Activated naive CD8-positive, alpha-beta T cell treated with anti-CD3 and anti-CD28 coated beads, Interleukin-2, amount 10 ng/mL, durations not matched to agents 7 days and 5 days (primary cell): ENCODE data around the gene GTF3C2. TPM values are rescaled to one million over a fixed set of nuclear protein-coding genes. Genes with fewer than 3 reads are reported as not detected.
"Not testable (repeated sequence)": the region's sequence is repeated elsewhere in the genome, so short reads cannot be mapped to it uniquely, and the experiment has no call there.

Experiments
- ATAC-seq: fragments of 150-1000 bp; cut with Tn5 transposase; one replicate; pipeline ENCODE4 v1.10.0; 2021; ENCODE audit warnings: low read depth, moderate library complexity
- POLR2A ChIA-PET: fragments of 350-600 bp; sonication (Branson Sonifier 250); formaldehyde crosslinking; loops from one replicate; lab custom pipeline; 2021; ENCODE audit warnings: antibody characterized with exemption; lab: Charles Lee
- DNase-seq: peaks from one replicate; pipeline ENCODE4 v3.0.0; 2021
- H3K27ac Mint-ChIP-seq: one replicate; pipeline ENCODE4 v1.8.0; 2022; ENCODE audit warnings: mild to moderate bottlenecking, mixed read lengths
- H3K27me3 Mint-ChIP-seq: one replicate; pipeline ENCODE4 v1.8.0; 2022; ENCODE audit warnings: mild to moderate bottlenecking, moderate library complexity, mixed read lengths
- H3K36me3 Mint-ChIP-seq: one replicate; pipeline ENCODE4 v1.8.0; 2021; ENCODE audit warnings: mild to moderate bottlenecking, mixed read lengths
- H3K4me1 Mint-ChIP-seq: one replicate; pipeline ENCODE4 v1.8.0; 2021; ENCODE audit warnings: mixed read lengths
- H3K4me3 Mint-ChIP-seq: one replicate; pipeline ENCODE4 v1.8.0; 2022; ENCODE audit warnings: mild to moderate bottlenecking, moderate library complexity, mixed read lengths
- H3K9me3 Mint-ChIP-seq: one replicate; pipeline ENCODE4 v1.8.0; 2021; ENCODE audit warnings: mixed read lengths
- total RNA-seq, 2 experiments: library from RNA; stranded (reverse); gene quantifications; one replicate each; pipeline ENCODE4 v1.2.3, GENCODE V29; 2021

The GTF3C2 gene
- total RNA-seq, 2 experiments from 2014 or later, result 66.4 to 70.8 TPM

DNA sequence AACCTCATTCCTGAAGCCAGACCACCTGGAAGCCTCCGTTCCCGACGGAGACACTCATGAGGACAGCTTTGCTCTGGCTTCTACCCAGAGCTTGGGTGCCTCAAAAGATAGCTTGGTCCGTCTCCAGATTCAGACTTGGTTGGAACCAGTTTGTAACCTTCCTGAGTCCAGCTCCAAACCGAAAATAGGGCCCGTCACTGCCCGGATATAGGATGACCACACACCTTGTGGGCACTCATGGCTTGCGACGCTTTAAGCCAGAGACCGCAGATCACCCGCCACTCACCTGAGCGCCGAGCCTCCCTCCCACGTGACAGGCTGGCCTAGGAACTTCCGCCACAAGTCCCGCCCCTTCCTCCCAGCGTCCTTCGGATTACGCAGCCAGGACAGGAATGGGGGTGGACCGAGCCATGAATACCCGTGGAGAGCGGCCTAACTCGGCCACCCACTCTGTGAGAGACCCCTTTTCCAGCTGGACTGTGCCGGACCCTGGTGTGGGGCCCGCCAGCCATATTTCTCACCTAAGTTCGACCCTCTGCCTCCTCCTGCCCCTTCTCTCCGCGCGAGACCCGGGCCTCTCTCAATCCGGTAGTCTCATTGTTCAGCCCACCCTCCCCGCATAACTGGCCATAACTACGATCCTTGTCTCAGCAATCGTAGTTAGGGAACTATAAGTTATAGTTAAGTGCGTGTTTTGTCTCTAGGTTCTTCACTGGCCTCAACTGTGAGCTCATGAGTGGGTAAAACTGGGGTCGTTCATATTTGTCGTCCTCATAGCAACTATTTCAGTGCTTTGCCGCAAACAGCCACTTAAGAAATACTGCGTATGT is 33.6 kb downstream of the GTF3C2 start, which contains the start of gene MPV17:
TSS of gene MPV17 (minus strand) at position 332 of the 830 bp plus-strand sequence. CDS start 580 bp downstream, outside the sequence.
- Mint-ChIP-seq H3K36me3 (peaks cover 15% of the 10 kb centered on the region), H3K27ac (peak within 1 kb of the TSS; percentile 95), H3K4me1 (peaks cover 13% of the 10 kb centered on the region), H3K9me3 (no peaks in the 10 kb centered on the region), H3K4me3 (peak within 1 kb of the TSS; percentile 97), H3K27me3 (no peaks in the 10 kb centered on the region)
- ATAC-seq (peak; percentile 90), DNase-seq (peak; percentile 85)
- POLR2A ChIA-PET, result interaction anchor here (0.5 to 3.0 kb wide), 15 partner anchors 13 to 1101 kb away, joined by 3 to 15 read pairs (median 4); partner anchors contain the start of genes AGBL5, EIF2B4, GTF3C2 and KHK

DNA sequence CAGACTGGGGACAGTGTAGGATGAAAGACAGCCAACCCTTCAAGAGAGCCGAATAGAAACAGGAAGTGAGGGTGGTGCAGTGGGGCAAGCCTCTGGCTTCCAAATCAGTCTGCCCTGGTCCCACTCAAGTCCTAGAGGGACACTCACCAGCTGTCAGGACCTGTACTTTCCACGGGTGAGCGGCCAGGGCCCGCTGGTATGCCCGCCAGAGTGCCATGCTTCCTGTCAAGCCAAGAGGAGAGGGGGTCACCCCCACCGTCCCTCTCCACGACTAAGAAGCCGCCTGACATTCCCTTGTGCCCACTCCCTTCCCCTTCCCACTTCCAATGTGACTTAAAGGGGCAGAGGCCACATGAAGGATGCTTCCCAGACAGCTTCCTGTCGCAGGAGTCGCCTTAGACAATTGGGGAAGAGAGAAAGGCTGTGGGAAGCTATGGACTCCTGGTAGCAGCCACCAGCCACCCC is 34.2 kb downstream of the GTF3C2 start:
- Mint-ChIP-seq H3K27ac (peak overlapping the region; percentile 95), H3K4me3 (peak overlapping the region; percentile 97), H3K36me3 (peaks cover 12% of the 10 kb centered on the region), H3K4me1 (peaks cover 13% of the 10 kb centered on the region), H3K9me3 (no peaks in the 10 kb centered on the region), H3K27me3 (no peaks in the 10 kb centered on the region)
- peak; percentile 40 for ATAC-seq
- POLR2A ChIA-PET, result interaction anchor here (0.5 to 3.0 kb wide), 13 partner anchors 14 to 1101 kb away, joined by 3 to 15 read pairs (median 4); partner anchors contain the start of genes AGBL5, EIF2B4, GTF3C2 and KHK
- peak; percentile 45 for DNase-seq

DNA sequence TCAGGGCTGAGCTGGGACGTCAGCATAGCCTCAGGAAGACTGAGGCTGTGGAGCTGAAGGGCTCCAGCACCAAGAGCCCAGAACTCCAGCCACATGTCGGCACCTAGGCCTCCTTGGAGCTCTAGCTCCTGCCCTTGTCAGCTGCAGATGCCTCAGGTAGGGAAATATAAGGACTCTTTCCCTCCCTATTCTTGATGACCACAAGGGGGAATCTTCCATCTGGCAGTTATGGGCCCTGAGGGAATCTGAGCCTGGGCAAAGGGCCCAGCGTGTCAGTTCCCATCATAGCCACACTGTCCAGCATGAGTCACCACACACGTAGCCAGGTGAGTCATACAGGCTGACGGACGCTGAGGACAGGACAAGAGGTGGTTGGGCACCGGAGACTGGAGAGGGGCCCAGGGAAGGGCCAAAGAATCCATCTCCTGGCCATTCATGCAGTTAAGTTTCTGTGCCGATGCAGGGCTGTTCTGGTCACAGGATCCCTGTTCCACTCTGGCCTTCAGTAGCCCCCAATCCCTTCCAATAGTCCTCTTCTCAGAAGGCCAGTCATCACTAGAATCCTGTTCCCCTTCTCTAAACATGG is 35.5 kb downstream of the GTF3C2 start:
- POLR2A ChIA-PET, result no interaction called here
- Mint-ChIP-seq H3K9me3 (no peaks in the 10 kb centered on the region), H3K27me3 (no peaks in the 10 kb centered on the region), H3K4me3 (no peak overlapping the region), H3K4me1 (peaks cover 13% of the 10 kb centered on the region), H3K36me3 (peaks cover 2% of the 10 kb centered on the region), H3K27ac (peak overlapping the region; percentile 31)
- no peak for ATAC-seq
- no peak for DNase-seq

GRCh38 chr2:27319839-27320238 is 36.7 kb downstream of the GTF3C2 start:
- not testable (repeated sequence) for H3K27me3 Mint-ChIP-seq, H3K4me3 Mint-ChIP-seq, H3K27ac Mint-ChIP-seq, H3K36me3 Mint-ChIP-seq, H3K9me3 Mint-ChIP-seq, DNase-seq, ATAC-seq
- H3K4me1 Mint-ChIP-seq, result peaks cover 13% of the 10 kb centered on the region
- POLR2A ChIA-PET, result interaction anchor here (0.7 kb wide), 1 partner anchor 976 kb away, joined by 3 read pairs; no protein-coding TSS in a partner anchor

- H3K27me3 Mint-ChIP-seq, result no peaks in the 10 kb centered on the region
- H3K36me3 Mint-ChIP-seq, result peaks cover 2% of the 10 kb centered on the region
- POLR2A ChIA-PET, result no interaction called here
- H3K27ac Mint-ChIP-seq, result no peak overlapping the region
- no peak for DNase-seq
- no peak for ATAC-seq
- no peak overlapping the region for H3K4me3 Mint-ChIP-seq
- peaks cover 5% of the 10 kb centered on the region for H3K4me1 Mint-ChIP-seq
- H3K9me3 Mint-ChIP-seq, result no peaks in the 10 kb centered on the region
Observed at GRCh38 chr2:27316655-27317412, 39.7 kb downstream of the GTF3C2 start.

GRCh38 chr2:27315122-27315521 is 41.4 kb downstream of the GTF3C2 start:
- Mint-ChIP-seq H3K36me3 (peaks cover 2% of the 10 kb centered on the region), H3K4me3 (no peak overlapping the region), H3K27me3 (no peaks in the 10 kb centered on the region), H3K9me3 (no peaks in the 10 kb centered on the region), H3K27ac (no peak overlapping the region), H3K4me1 (no peaks in the 10 kb centered on the region)
- POLR2A ChIA-PET, result no interaction called here
- no peak for ATAC-seq
- DNase-seq, result no peak

GRCh38 chr2:27314709-27315108 is 41.9 kb downstream of the GTF3C2 start:
- no peaks in the 10 kb centered on the region for H3K9me3 Mint-ChIP-seq
- H3K4me1 Mint-ChIP-seq, result no peaks in the 10 kb centered on the region
- POLR2A ChIA-PET, result no interaction called here
- ATAC-seq (no peak), DNase-seq (no peak)
- H3K36me3 Mint-ChIP-seq, result peaks cover 3% of the 10 kb centered on the region
- H3K27me3 Mint-ChIP-seq, result no peaks in the 10 kb centered on the region
- no peak overlapping the region for H3K27ac Mint-ChIP-seq
- H3K4me3 Mint-ChIP-seq, result no peak overlapping the region

GRCh38 chr2:27313882-27314645 is 42.5 kb downstream of the GTF3C2 start:
- no peak overlapping the region for H3K4me3 Mint-ChIP-seq
- DNase-seq (no peak), ATAC-seq (no peak)
- no peaks in the 10 kb centered on the region for H3K9me3 Mint-ChIP-seq
- POLR2A ChIA-PET, result interaction anchor here (0.6 kb wide), 1 partner anchor 54 kb away, joined by 3 read pairs; no protein-coding TSS in a partner anchor
- no peaks in the 10 kb centered on the region for H3K4me1 Mint-ChIP-seq
- H3K36me3 Mint-ChIP-seq, result peaks cover 6% of the 10 kb centered on the region
- H3K27ac Mint-ChIP-seq, result no peak overlapping the region
- H3K27me3 Mint-ChIP-seq, result no peaks in the 10 kb centered on the region

DNA sequence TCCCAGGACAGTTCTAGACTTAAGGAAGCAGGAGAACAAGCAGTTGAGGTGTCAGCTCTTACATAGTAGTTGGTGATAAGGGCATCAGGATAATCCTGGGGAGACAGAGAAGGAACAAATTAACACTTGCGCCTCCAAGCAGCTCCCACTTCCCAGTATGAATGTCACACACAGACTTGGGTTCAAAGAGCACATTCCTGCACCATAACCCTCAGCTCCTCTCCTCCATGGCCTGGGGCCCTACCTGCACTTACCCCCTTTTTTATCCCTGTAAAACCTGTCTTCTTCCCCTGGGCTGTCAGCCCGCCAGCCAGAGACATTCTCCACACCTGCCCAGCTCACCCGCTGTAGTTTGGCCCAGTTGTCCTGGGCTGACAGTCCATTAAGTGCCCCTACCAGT is 44.4 kb downstream of the GTF3C2 start:
- Mint-ChIP-seq H3K36me3 (peaks cover 9% of the 10 kb centered on the region), H3K4me1 (peaks cover 1% of the 10 kb centered on the region), H3K27me3 (peaks cover 2% of the 10 kb centered on the region), H3K4me3 (no peak overlapping the region), H3K9me3 (no peaks in the 10 kb centered on the region), H3K27ac (no peak overlapping the region)
- ATAC-seq (no peak), DNase-seq (no peak)
- POLR2A ChIA-PET, result no interaction called here

DNA sequence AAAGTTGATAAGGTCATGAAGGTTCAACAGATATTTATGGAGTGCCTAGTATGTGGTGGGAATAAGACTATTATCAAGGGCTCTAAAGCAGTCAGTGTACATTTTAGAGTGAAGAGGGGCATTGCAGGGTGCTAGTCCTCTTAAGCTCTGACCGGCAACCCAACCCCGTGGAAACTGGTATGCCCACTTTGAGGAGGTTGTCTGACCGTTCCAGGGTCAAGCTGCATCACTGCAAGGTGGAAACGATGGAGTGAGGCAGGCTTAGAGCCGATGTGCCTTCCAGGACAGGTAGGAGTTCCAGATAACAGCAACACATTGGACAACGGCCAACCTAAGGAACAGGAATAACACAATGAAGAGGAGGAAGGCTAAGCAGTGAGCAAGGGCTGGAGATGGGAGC is 46.9 kb downstream of the GTF3C2 start:
- peaks cover 11% of the 10 kb centered on the region for H3K27me3 Mint-ChIP-seq
- H3K4me1 Mint-ChIP-seq, result peaks cover 2% of the 10 kb centered on the region
- ATAC-seq, result no peak
- H3K9me3 Mint-ChIP-seq, result no peaks in the 10 kb centered on the region
- H3K36me3 Mint-ChIP-seq, result peaks cover 7% of the 10 kb centered on the region
- DNase-seq, result no peak
- no peak overlapping the region for H3K4me3 Mint-ChIP-seq
- POLR2A ChIA-PET, result no interaction called here
- H3K27ac Mint-ChIP-seq, result no peak overlapping the region

DNA sequence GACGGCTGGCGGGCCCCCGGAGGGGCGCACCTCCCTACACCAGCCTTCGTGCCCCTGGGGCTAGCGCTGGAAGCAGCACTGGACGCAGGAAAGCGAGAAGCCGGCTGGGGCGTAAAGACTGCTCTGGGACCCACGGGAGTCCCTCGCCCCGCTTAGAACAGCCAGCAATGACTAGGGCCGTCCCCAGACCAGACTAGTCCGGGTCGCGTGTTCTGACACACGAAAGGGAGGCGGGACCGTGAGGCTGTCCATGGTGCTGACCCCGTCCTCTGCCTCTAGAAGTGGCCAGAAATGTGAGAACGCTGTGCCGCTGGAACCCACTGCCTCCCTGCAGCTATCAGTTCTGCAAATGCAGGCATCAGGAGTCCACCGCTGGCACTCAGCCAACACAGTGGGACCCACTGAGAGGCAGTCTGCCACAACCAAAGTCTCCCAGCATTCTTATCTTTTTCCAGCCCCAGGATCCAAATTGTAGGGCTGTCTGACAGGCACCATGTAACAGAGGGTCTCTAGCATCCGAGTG is 48.1 kb downstream of the GTF3C2 start, which contains the start of gene UCN:
TSS of gene UCN (minus strand) at position 87 of the 523 bp plus-strand sequence. CDS start 550 bp downstream, outside the sequence.
- ATAC-seq (no peak), DNase-seq (no peak)
- POLR2A ChIA-PET, result interaction anchor here (0.7 kb wide), 1 partner anchor 1129 kb away, joined by 3 read pairs; no protein-coding TSS in a partner anchor
- Mint-ChIP-seq H3K9me3 (no peaks in the 10 kb centered on the region), H3K4me1 (peaks cover 2% of the 10 kb centered on the region), H3K27me3 (peaks cover 14% of the 10 kb centered on the region), H3K36me3 (peaks cover 7% of the 10 kb centered on the region), H3K4me3 (peak within 1 kb of the TSS; percentile 49), H3K27ac (no peak within 1 kb of the TSS)
